EH (cell line): ENCODE results near the gene SPHK1.

Experiments
- DNase-seq: peaks from one replicate; pipeline ENCODE4 v3.0.0-alpha.2; 2015; ENCODE audit warnings: low read depth

SPHK1 gene

DNA sequence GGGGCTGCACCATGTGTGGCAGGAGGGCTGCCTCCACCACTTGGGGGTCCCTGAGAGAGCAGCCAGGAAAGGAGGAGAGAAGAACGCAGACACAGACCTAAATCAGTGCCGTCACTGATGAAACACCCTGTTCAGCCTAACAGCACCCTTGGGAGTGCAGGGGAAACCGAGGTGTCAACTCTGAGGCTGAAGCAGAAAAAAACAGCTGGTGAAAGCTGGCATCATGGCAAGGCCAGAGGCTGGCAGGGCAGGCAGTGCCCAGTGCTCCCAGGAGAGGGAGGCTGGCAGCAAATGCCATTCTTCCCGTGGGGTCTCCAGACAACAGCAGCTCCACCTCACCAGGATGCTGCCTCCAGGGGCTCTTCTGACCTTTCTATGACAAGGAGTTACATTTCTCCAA is 23.1 kb downstream of the SPHK1 start:
- no peak for DNase-seq

DNA sequence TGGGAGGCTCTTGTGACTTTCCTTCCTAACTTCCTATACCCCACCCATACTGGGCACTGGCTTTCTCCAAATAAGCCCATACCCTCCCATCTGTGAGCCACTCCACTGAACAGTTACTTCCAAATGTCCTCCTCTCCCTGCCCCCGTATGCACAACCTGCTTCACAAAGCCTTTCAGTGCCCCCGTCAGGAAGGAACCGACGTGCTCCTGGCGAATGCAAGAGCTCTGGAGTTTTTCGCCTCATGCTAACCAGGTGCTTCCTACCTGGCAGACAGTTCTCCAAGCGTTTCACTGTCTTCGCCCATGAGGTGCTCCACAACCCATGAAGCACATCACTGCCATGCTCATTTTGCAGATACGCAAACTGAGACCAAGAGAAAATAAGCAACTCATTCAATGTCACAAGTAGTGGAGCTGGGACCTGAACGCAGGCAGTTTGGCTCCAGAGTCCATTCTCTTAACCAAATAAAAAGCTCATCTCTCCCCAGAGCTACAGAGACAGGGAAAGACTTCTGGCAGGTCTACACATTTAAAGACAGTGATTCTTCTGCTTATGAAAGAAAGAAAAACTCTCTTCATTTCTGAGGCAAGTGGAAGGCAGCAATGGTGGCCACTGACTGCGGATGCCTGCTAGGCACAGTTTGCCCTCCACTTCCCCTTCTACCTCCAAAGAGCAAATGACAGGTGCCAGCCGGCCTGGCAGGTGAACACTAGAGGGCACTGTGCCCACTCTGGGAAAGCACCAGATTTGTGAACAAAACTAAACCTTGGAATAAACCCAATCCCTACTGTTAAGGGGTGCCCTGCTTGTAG is 23.8 kb downstream of the SPHK1 start:
- DNase-seq: peak; percentile 53

DNA sequence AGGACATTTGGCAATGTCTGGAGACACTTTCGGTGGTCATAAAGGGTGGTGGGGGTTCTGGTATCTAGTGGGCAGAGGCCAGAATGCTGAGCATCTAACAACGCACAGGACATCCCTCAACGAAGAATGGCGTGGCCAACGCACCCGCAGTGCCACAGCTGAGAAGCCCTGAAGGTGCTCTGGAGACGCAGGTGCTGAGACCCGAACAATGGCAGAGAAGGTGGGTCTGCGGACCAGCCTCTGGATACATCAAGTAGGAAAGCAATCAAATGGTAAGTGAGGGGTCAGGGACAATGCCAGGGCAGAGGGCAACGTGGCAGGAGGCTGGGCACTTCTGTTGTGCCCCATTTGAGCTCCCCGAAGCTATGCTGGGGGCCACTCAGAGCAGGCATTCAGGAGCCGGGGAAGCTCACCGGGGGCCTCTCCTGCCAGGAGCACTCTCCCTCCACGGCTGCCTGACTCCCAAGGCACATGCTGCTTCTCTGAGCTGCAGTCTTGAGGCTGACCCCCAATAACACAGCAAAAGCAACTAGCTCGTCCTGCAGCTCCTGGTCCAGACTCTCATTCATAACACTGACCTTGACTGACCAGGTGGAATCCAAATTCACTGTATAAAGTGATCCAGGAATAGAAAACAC is 26.0 kb downstream of the SPHK1 start:
- DNase-seq: no peak

DNA sequence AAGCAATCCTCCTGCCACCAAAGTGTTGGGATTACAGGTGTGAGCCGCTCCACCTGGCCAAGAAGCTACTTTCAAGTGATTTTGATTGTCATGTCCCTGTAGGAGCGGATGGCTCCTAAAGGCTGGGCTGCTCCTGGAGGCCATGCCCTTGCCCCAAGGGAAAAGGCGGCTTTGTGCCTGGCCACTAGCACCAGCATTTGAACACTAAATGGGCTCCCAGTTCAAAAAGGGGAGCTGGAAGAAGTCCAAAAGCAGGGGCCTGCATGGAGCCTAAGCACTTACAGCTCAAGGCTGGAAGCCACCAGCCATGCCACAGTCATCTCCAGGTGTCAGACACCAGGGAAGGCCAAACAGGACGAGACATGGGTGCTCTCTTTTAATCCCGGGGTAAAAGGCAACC is 26.8 kb downstream of the SPHK1 start:
- no peak for DNase-seq

DNA sequence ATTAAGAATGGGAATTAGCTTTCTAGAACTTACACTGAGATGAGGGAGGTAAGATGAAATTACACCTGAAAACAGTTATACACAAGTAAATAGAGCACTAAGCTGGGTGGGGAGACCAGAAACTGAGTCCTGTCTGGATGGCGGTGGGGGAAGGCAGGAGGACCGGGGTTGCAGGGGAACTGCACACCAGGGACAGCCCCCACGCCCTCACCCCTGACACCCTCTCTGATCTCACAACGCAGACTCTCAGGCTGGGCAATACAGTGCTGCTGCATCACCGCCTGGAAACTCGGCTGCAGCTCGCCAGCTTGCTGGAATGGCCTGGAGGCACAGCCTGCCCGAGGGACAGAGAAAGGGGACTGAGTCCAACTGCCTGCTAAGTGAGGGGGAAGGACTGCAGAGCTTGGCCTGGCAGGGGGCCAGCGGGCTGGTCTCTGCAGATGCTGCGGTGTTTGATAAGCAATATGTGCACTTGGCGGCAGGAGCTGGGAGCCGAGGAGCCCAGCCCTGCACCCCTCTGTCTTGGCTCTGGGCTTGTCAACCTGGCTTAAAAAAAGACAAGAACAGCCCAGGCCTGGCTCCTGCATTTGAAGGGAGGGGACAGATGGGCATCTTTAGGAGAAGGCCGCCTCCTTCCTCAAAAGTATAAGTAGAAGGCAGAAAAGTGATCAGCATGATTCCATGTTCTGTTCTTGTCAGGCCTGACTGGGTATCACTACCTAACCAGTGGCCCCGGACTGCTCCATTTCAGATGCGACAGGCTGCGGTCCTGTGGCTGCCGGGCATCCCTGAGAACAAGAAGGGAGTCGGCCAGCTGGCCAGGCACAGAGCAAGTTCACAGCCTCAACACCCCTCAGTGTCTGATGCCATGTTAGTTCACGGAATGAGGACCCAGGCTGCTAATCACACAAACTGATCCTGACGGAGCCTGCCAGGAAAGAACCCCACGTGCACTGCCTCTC is 30.2 kb downstream of the SPHK1 start:
- DNase-seq: peak; percentile 64

DNA sequence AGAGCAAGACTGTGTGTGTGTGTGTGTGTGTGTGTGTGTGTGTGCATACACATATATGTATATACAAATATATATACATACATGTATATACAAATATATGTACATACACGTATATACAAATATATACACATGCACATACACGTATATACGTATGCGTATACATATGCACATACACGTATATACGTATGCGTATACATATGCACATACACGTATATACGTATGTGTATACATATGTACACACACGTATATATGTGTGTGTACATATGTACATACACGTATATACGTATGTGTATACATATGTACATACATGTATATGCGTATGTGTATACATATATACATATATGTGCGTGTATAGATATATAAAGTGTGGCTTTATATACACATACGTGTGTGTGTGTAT is 31.4 kb downstream of the SPHK1 start:
- DNase-seq: no peak

DNA sequence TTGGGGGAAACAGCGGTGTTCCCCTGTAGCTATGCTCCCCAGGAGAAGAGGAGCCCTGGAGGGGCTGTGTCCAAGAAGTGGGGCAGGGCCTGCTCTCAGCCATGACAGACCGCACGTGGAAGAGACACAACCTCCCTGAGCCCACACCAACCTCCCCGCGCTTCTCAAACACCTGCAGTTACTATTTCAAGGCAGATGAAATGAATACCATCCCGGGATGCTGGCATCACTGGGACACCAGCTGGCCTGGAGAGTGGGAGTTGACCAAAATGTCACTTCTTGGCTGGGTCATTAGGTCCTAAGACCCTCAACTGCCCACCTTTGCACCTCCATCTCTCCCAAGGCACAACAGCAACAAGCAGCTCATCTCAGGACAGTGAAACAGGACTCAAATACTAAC is 32.0 kb downstream of the SPHK1 start:
- no peak for DNase-seq

DNA sequence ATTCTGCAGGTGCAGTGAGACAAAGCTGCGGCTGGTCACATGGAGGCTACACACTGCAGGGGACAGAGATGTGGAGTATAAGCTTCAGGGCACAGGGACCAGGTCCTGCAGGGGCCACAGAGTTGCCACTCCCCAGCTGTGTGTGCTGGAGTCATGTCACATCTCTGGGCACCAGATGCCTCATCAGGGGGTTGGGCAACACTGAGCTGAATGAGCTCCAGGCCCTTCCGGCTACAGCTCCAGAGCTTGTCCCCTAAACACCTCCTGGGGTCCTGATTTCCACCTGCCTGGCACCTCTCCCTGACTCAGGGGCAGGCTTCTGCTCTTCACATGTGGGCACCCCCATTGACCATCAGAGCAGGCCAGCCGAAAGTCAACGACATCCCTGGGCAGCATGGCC is 32.5 kb downstream of the SPHK1 start:
- DNase-seq: no peak

DNA sequence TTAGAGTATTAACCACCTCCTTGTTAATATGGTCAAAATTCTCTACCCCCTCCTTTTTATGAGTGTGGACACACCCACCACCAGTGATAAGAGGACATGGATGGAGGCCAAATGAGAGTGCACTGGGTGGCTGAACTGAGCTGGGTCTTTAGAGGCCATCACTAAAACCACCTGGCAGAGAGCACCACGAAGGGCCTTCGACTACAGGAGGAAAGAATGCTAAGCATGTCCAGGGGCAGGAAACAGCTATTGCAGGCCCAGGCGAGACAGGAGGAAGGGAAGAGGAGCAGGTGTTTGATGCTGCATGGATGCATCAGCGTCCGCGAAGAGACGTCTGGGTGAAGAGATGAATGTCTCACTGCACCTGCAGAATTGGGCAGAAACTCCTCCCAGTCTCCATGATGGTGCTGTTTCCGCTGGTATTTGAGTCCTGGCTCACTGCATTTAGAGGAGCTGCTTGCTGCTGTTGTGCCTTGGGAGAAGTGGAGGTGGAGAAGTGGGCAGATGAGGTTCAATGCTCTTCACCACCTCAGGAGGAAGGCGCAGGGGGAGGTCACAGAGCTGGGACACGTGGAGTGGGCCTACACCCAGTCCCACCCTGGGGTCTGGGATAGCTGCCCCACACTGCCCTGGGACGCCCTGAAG is 33.2 kb downstream of the SPHK1 start:
- DNase-seq: no peak

DNA sequence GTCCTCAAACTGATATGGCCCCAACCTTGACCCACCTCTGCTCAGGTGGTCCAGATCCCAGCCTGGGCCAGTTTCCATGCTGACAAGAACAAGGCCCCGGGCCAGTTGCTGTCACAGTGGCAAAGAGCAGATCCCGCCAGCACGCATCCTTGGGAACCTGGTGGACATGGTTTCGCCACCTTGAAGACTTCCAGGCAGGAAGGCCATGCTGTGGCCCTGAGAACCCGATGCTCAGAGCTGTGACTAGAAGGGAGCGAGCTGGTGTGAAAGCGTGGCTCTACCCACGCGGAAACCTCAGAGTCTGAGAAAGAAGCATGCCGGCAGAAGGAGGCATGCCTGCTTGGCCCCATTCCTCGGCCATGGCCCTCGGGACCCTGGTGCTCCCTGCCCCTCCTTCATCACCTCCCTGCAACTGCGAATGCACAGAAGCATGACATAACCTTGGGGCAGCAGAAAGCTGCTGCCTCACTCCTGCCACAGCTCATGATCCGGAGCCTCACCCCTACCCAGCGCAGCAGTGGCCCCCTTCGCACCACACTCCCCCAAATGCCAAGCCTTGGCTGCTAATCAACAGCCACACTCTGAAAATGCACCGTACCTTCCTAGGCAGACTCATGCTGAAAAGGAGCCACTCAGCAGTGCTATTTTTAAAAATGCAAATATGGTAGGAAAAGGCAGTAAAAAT is 35.3 kb downstream of the SPHK1 start:
- no peak for DNase-seq

DNA sequence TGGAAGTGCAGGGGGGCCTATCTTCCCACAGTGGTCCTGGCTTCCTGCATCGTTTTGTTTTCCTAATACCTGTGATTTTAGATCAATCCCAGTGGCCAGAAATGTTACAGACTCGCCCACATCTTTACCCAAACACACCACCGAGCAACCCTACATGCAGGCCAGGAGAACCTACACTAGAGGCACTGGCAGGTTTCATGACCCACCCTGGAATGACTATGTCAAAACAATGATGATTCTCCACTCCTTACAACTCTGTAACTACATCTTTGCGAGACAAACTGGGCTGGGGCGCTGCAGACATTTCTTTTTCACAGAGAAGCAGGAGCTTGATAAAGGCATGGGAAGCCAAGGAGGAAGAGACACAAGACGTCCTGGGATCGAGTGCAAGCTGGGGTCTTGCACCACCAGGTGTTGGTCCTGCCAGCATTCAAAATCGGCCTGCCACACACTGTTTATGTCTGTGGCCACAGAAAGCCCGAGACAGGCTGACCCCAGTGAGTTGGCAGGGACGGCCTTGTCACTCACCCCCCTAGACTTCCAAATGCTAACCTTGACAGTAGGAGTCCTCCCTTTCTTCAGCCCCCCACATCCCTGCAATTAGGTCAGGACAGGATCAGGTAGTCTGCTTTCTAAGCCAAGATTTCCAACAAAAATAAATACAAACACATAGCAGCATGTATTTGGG is 36.1 kb downstream of the SPHK1 start:
- DNase-seq: no peak

DNA sequence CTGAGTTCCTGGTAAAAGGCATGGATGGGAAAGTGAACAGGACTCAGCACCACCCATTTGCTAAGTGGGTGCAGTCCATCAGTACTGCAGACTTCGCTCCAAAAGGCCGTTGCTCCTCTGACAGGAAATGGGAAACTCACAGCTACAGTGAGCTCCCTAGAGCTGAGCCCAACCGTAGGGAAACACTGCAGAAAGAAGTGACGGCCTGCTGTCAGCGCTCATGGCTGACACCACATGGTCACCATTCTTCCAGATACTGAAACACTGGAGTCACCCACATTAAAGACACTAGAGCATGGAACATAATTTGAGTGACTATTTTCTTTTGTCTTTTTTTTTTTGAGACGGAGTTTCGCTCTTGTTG is 36.6 kb downstream of the SPHK1 start:
- DNase-seq: peak; percentile 41

DNA sequence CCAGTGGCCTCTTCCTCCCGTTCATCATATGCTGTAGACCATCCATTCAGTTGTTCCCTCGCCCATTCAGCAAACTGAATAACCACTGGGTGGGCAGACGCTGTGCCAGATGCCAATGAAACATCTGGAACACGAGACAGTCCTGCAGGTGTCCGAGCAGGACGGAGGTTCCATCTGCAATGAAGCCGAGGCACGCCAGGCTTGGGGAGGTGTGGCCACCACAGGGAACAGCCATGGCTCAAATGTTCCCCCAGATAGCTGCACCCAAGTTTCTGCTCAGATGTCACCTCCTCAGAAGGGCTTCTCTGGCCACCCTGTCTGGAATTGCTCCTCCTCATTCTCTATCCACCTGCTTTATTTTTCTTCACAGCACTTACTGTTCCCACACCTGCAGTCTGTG is 38.0 kb downstream of the SPHK1 start:
- DNase-seq: no peak

DNA sequence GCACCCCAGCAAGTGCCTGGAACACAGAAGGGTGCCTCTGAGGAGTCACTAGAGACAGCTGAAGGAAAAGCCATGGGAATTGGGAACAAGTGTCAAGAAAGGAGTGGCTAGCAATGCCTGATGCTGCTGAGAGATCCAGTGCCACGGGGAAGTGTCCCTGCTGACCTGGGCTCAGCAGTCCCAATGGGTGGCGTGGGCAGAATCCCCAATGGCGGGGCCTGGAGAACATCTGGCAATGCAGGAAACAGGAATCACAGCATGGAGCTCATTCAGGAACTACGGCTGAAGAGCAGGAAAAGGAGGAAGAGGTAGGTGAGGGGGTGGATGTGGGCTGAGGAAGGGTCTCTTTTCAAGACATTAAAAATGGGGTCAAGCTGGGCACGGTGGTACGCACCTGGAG is 38.5 kb downstream of the SPHK1 start:
- DNase-seq: no peak

DNA sequence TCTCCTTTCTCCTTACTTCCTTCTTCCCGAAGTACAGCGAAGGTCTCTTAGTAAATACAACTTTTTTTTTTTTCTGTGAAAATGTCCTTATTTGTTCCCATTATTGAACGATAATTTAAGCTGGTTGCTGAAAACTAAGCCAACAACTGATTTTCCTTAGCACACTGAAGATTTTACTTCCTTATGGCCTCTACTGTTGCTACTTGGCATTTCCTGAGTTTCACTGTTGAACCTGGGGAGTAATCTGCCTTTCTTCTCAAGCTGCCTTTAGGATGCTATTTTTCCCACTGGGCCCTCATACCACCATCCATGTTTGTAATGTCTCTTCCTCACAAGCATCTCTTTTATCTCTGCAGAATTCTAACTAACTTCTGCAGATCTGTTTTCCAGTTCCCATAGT is 42.4 kb downstream of the SPHK1 start:
- no peak for DNase-seq

DNA sequence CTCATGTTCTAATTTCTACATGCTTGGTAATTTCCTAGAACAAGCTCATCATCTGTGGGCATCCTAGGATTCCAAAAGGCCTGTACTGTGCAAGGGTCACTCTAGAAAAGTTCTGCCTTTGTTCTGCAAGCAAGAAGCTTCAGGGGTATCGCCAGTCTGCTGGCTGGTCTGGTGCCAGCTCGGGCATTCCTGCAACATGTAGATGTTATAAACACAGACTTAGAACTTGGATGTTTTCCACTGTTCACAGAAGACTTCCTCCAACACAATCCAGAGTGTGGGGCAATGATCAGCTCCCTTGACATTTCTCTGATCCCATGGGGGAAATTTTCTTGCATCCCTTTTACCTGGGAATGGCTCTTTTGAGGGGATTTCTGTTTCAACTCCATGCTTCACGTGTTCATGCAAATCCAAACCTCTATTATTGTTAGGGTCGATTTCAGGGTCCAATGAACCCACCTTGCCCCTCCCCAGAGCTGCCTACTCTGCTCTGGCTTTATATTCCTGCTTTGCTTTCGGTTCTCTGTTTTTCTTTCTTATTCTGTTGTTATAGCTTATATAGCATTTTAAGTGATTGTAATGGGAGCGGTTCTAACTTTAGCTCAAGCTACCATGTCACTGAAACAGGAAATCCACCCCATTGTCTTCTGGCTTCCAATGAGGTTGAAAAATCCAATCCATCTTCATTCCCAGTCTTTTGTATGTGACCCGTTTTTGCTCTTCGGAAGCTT is 43.3 kb downstream of the SPHK1 start:
- peak; percentile 79 for DNase-seq

DNA sequence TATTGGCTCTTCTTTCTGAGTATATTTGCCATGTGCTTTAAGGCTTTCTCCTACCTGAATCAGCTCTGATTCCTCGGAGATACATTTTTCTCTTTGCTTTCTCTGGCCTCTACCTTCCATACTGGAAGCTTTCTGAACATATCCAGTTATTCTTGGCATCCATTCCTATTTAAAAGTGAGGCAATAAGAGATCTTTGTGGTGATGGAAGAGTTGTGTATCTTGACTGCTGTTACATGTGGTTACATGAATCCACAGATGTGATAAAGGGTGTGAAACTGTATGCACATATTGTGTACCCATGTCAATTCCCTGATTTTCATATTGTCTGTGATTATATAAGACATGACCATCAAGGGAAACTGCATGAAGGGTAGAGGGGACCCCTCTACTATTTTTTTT is 44.1 kb downstream of the SPHK1 start:
- peak; percentile 13 for DNase-seq

DNA sequence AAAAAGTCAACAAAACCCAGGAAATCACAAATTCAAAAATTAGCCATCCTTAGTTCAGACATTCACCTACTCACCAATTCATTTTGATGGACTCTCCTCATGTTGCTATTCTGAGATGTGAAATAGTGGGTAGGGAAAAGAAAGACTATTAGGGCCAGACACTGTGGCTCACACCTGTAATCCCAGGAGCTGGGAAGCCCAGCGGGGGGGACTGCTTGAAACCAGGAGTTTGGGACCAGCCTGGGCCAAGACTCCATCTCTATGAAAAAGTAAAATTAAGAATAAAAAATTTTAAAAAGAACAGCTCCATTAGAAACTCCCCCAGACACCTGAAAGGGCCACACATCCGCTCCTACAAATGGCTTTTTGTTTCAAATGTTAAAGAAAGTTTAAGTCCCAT is 47.1 kb downstream of the SPHK1 start:
- DNase-seq: no peak

DNA sequence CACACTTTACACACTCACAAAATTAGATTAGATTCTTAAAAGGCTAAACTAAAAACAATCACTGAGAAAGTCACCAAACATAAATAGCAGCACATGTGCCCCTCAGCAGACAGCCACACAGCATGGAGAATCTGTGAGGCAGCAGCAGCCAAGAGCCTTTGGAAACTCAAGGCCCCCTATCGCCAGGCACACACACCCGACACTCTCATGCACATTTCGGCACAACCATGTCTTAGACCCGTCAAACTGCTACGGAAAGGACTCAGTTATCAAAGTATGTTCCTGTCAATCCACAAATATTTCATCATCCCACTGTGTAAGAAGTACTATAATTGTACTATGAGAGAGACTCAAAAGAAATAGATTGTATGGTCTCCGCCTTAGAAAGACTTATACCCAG is 47.6 kb downstream of the SPHK1 start:
- DNase-seq: no peak

DNA sequence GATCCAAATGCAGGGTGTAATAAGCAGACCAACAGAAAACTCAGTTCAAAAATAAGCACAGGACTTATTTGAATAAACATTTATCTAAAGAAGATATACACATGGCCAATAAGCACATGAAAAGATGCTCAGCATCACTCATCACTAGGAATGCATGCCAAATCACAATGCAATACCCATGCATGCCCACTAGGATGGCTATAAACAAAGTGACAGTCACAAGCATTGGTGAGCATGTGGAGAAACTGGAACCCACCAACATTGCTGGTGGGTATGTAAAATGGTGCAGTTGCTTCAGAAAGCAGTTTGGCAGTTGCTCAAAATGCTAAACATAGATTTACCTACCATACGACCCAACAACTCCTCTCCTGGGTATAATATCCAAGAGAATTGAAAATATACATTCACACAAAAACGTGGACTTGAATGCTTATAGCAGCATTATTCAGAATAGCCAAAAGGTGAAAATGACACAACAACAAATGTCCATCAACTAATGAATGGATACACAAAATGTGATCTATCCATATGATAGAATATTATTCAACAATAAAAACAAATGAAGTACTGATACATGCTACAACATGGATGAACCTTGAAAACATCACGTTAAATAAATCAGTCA is 48.4 kb downstream of the SPHK1 start:
- DNase-seq: peak; percentile 34
